Thyroid gland (tissue), 4 donors: ENCODE data around the gene MALAT1. TPM values are rescaled to one million over a fixed set of nuclear protein-coding genes. Genes with fewer than 3 reads are reported as not detected.

Source experiments
- DNase-seq, 2 donors: peaks; one replicate each; pipeline ENCODE4 v3.0.0-alpha.2; 2019
- H3K27ac ChIP-seq, 3 donors: fragments of 200-600 bp; sonication (generic); 1 replicate in 2 of 3; 2 replicates in 1 of 3; pipeline ENCODE4 v1.5.1; 2016 to 2019; ENCODE audit warnings: mild to moderate bottlenecking in 1 of 3, moderate library complexity in 1 of 3
- H3K27me3 ChIP-seq: fragments of 200-600 bp; sonication (generic); one replicate; pipeline ENCODE4 v1.5.1; 2019
- H3K36me3 ChIP-seq, 2 donors: fragments of 200-600 bp; sonication (generic); one replicate each; pipeline ENCODE4 v1.5.1; 2016 to 2019
- H3K4me1 ChIP-seq, 2 donors: fragments of 200-600 bp; sonication (generic); one replicate each; pipeline ENCODE4 v1.5.1; 2017 to 2019
- H3K4me3 ChIP-seq, 3 donors: fragments of 200-600 bp; sonication (generic); replicated peaks in 1 of 3; 1 replicate in 2 of 3; 2 replicates in 1 of 3; pipeline ENCODE4 v1.5.1; 2016; ENCODE audit warnings: mild to moderate bottlenecking in 1 of 3
- H3K9me3 ChIP-seq: fragments of 200-600 bp; sonication (generic); one replicate; pipeline ENCODE4 v1.5.1; 2017
- CTCF ChIP-seq, 6 experiments: fragments of 200-600 bp in 3 of 6; fragments of 450-650 bp in 3 of 6; sonication (generic) in 3 of 6; IDR thresholded peaks; one replicate each; pipeline ENCODE4 v1.5.1; 2016 to 2019; ENCODE audit warnings: antibody characterized with exemption in 6 of 6, mild to moderate bottlenecking in 2 of 6, inconsistent platforms in 1 of 6, moderate library complexity in 1 of 6
- POLR2A ChIP-seq, 2 donors: fragments of 450-650 bp; IDR thresholded peaks; one replicate each; pipeline ENCODE4 v1.6.1; 2017; ENCODE audit warnings: antibody characterized with exemption in 2 of 2, mild to moderate bottlenecking in 2 of 2, moderate library complexity in 1 of 2
- WGBS, 2 donors: methylation state at CpG; one replicate each; pipeline ENCODE4 v1.1.5; 2017; 5-methylcytosine and 5-hydroxymethylcytosine counted together
- intact Hi-C: fragments of 100-400 bp; cut with DNase I; formaldehyde crosslinking; loops from one replicate; pipeline ENCODE4 v1.15.1; 2023
- total RNA-seq, 4 donors: library from RNA; depleted of rRNA; stranded (reverse); fragments of >200 nt; gene quantifications; one replicate each; pipeline ENCODE4 v1.2.3, GENCODE V29; 2016

The MALAT1 gene
- total RNA-seq, 4 donors from 2014 or later, result 20,994 to 36,233 (median 26,043) TPM

GRCh38 chr11:65540290-65541092, 41.6 kb downstream of the MALAT1 start:
- Histone ChIP-seq H3K9me3 (no peaks in the 10 kb centered on the region), H3K4me1 (peaks cover 18 to 20% of the 10 kb centered on the region in 2 donors), H3K36me3 (peaks cover 13 to 22% of the 10 kb centered on the region in 2 donors), H3K27me3 (no peaks in the 10 kb centered on the region), H3K27ac (peak overlapping the region; percentile 80 to 93 (median 83)), H3K4me3 (peak overlapping the region in 1 of 3 donors; percentile 39)
- 1% methylated on average over 14 to 34 of the region's 78 CpGs for WGBS, 2 donors
- peak; percentile 93 to 96 for DNase-seq
- intact Hi-C loops, result no loop called here
- TF ChIP-seq CTCF (IDR thresholded peaks at IDR 0.05) (peak; percentile 56 to 95 (median 88)), POLR2A (IDR thresholded peaks at IDR 0.05) (no peak)

GRCh38 chr11:65541093-65541982, 42.5 kb downstream of the MALAT1 start:
- intact Hi-C loops, result no loop called here
- TF ChIP-seq POLR2A (IDR thresholded peaks at IDR 0.05) (no peak), CTCF (IDR thresholded peaks at IDR 0.05) (peak in 1 of 6 experiments; percentile 0)
- Histone ChIP-seq H3K9me3 (no peaks in the 10 kb centered on the region), H3K4me1 (peaks cover 18 to 24% of the 10 kb centered on the region in 2 donors), H3K27me3 (no peaks in the 10 kb centered on the region), H3K4me3 (peak overlapping the region in 1 of 3 donors; percentile 39), H3K27ac (peak overlapping the region; percentile 80 to 93 (median 83)), H3K36me3 (peaks cover 7 to 17% of the 10 kb centered on the region in 2 donors)
- peak in 1 of 2 donors; percentile 46 for DNase-seq
- 58 to 80% methylated on average over 1 to 11 of the region's 18 CpGs for WGBS, 2 donors

- no peak for DNase-seq
- Histone ChIP-seq H3K9me3 (no peaks in the 10 kb centered on the region), H3K27me3 (no peaks in the 10 kb centered on the region), H3K27ac (no peak overlapping the region), H3K4me1 (peaks cover 18 to 30% of the 10 kb centered on the region in 2 donors), H3K4me3 (no peak overlapping the region), H3K36me3 (peaks cover 0 to 11% of the 10 kb centered on the region in 2 donors)
- WGBS, 2 donors, result 84 to 97% methylated on average over 2 of the region's 3 CpGs
- no peak for TF ChIP-seq CTCF (IDR thresholded peaks at IDR 0.05)
- TF ChIP-seq POLR2A (IDR thresholded peaks at IDR 0.05), result no peak
- intact Hi-C loops, result loop anchor here (2.0 kb wide), 1 partner anchor 30 kb away; the partner anchor contains the start of gene FAM89B
These were observed 44.0 kb downstream of the MALAT1 start for GRCh38 chr11:65542738-65543390.

- 71 to 75% methylated on average over 4 of the region's 4 CpGs for WGBS, 2 donors
- Histone ChIP-seq H3K4me1 (peaks cover 11 to 37% of the 10 kb centered on the region in 2 donors), H3K9me3 (no peaks in the 10 kb centered on the region), H3K27me3 (no peaks in the 10 kb centered on the region), H3K4me3 (no peak overlapping the region), H3K36me3 (no peaks in the 10 kb centered on the region), H3K27ac (peak overlapping the region in 2 of 3 donors; percentile 22 to 26)
- TF ChIP-seq POLR2A (IDR thresholded peaks at IDR 0.05) (no peak), CTCF (IDR thresholded peaks at IDR 0.05) (no peak)
- intact Hi-C loops, result no loop called here
- no peak for DNase-seq
These were observed 47.0 kb downstream of the MALAT1 start for GRCh38 chr11:65545853-65546216.
